Calu3 (cell line): Measurements from ENCODE around the gene TSGA10IP. TPM values are rescaled to one million over a fixed set of nuclear protein-coding genes. Genes with fewer than 3 reads are reported as not detected.

Experiments
- BruUV-seq: library from RNA; stranded (reverse); fragments of 400-500 nt; replicated peaks from 2 replicates; lab custom pipeline; 2021; lab: Mats Ljungman, UMichigan
- CTCF ChIA-PET: fragments of 300-600 bp; sonication (Branson Sonifier 250); formaldehyde crosslinking; loops from one replicate; lab custom pipeline; 2022; ENCODE audit warnings: antibody characterized with exemption; lab: Charles Lee
- DNase-seq: peaks from one replicate; pipeline ENCODE4 v3.0.0; 2022
- H3K27ac Mint-ChIP-seq: one replicate; pipeline ENCODE4 v1.8.0; 2022; ENCODE audit warnings: mixed read lengths; ENCODE audit not compliant: unreplicated experiment
- H3K27me3 Mint-ChIP-seq: one replicate; pipeline ENCODE4 v1.8.0; 2022; ENCODE audit warnings: mixed read lengths; ENCODE audit not compliant: unreplicated experiment
- H3K36me3 Mint-ChIP-seq: one replicate; pipeline ENCODE4 v1.8.0; 2022; ENCODE audit warnings: mild to moderate bottlenecking, moderate library complexity, mixed read lengths; ENCODE audit not compliant: insufficient read depth, unreplicated experiment
- H3K4me1 Mint-ChIP-seq: one replicate; pipeline ENCODE4 v1.8.0; 2022; ENCODE audit warnings: mild to moderate bottlenecking, low read depth, mixed read lengths; ENCODE audit not compliant: unreplicated experiment
- H3K4me3 Mint-ChIP-seq: one replicate; pipeline ENCODE4 v1.8.0; 2022; ENCODE audit warnings: mild to moderate bottlenecking, low read depth, moderate library complexity, mixed read lengths; ENCODE audit not compliant: unreplicated experiment
- H3K9me3 Mint-ChIP-seq: one replicate; pipeline ENCODE4 v1.8.0; 2022; ENCODE audit warnings: low read depth, mixed read lengths; ENCODE audit not compliant: unreplicated experiment
- CTCF ChIP-seq: fragments of 200-600 bp; IDR thresholded peaks from one replicate; pipeline ENCODE4 v1.8.0; 2022; ENCODE audit warnings: antibody characterized with exemption; ENCODE audit not compliant: unreplicated experiment
- intact Hi-C: fragments of 100-400 bp; cut with micrococcal nuclease; formaldehyde crosslinking; loops from one replicate; pipeline ENCODE4 v1.10.0; 2022; ENCODE audit not compliant: unreplicated experiment
- total RNA-seq: library from RNA; stranded (reverse); gene quantifications from 2 replicates; pipeline ENCODE4 v1.2.3, GENCODE V29; 2022

The TSGA10IP gene
- total RNA-seq, 1 experiment from 2014 or later, result not detected

- CTCF ChIA-PET, result interaction anchor here (0.6 kb wide), 1 partner anchor 22 kb away, joined by 3 read pairs; no protein-coding TSS in a partner anchor
- no peaks in the 10 kb centered on the region for H3K27me3 Mint-ChIP-seq
- no peak overlapping the region for H3K4me3 Mint-ChIP-seq
- no TSS peak for BruUV-seq
- peaks cover 58% of the 10 kb centered on the region for H3K36me3 Mint-ChIP-seq
- DNase-seq, result no peak
- intact Hi-C loops, result no loop called here
- H3K27ac Mint-ChIP-seq, result no peak overlapping the region
- no peak for TF ChIP-seq CTCF
- peaks cover 12% of the 10 kb centered on the region for H3K4me1 Mint-ChIP-seq
- H3K9me3 Mint-ChIP-seq, result no peaks in the 10 kb centered on the region
Observed at GRCh38 chr11:65921876-65922275, 23.4 kb upstream of the TSGA10IP start.

GRCh38 chr11:65922565-65922964, 22.7 kb upstream of the TSGA10IP start:
- Mint-ChIP-seq H3K4me1 (peaks cover 8% of the 10 kb centered on the region), H3K9me3 (no peaks in the 10 kb centered on the region), H3K36me3 (peaks cover 58% of the 10 kb centered on the region), H3K4me3 (no peak overlapping the region), H3K27ac (no peak overlapping the region), H3K27me3 (no peaks in the 10 kb centered on the region)
- CTCF ChIA-PET, result no interaction called here
- no peak for DNase-seq
- TF ChIP-seq CTCF, result no peak
- BruUV-seq, result no TSS peak
- intact Hi-C loops, result no loop called here

- BruUV-seq, result no TSS peak
- TF ChIP-seq CTCF, result no peak
- Mint-ChIP-seq H3K36me3 (peaks cover 41% of the 10 kb centered on the region), H3K4me3 (no peak overlapping the region), H3K4me1 (peaks cover 4% of the 10 kb centered on the region), H3K27me3 (no peaks in the 10 kb centered on the region), H3K9me3 (no peaks in the 10 kb centered on the region), H3K27ac (no peak overlapping the region)
- CTCF ChIA-PET, result no interaction called here
- intact Hi-C loops, result no loop called here
- DNase-seq, result no peak
Observed at GRCh38 chr11:65925397-65925796, 19.9 kb upstream of the TSGA10IP start.

GRCh38 chr11:65927904-65928397, 17.3 kb upstream of the TSGA10IP start:
- Mint-ChIP-seq H3K27ac (no peak overlapping the region), H3K9me3 (no peaks in the 10 kb centered on the region), H3K27me3 (no peaks in the 10 kb centered on the region), H3K36me3 (peaks cover 30% of the 10 kb centered on the region), H3K4me1 (no peaks in the 10 kb centered on the region), H3K4me3 (no peak overlapping the region)
- CTCF ChIA-PET, result no interaction called here
- DNase-seq, result no peak
- intact Hi-C loops, result no loop called here
- no peak for TF ChIP-seq CTCF
- no TSS peak for BruUV-seq
